Measurements from ENCODE around the gene SH3PXD2A. TPM values are rescaled to one million over a fixed set of nuclear protein-coding genes. Genes with fewer than 3 reads are reported as not detected.

Gene SH3PXD2A
- total and polyA plus RNA-seq, 3 experiments from 2014 or later, result 0.48 to 8.0 (median 7.7) TPM

GRCh38 chr10:103568505-103568904 is 286.9 kb downstream of the SH3PXD2A start:
- Mint-ChIP-seq H3K27me3 (peaks cover 9 to 11% of the 10 kb centered on the region in 2 donors), H3K27ac (no peak overlapping the region), H3K9me3 (no peaks in the 10 kb centered on the region), H3K4me1 (no peaks in the 10 kb centered on the region), H3K4me3 (no peak overlapping the region), H3K36me3 (no peaks in the 10 kb centered on the region)
- Histone ChIP-seq H3K4me1 (ENCODE audit: insufficient read depth, low read length) (no peaks in the 10 kb centered on the region), H3K27ac (ENCODE audit: low read depth, low read length) (no peak overlapping the region), H3K36me3 (ENCODE audit: insufficient read depth, low read length) (no peaks in the 10 kb centered on the region), H3K4me3 (ENCODE audit: low read length) (no peak overlapping the region), H3K27me3 (ENCODE audit: insufficient read depth, low read length, poor library complexity, severe bottlenecking) (no peaks in the 10 kb centered on the region), H3K9me3 (ENCODE audit: low read length) (no peaks in the 10 kb centered on the region)
- no peak for DNase-seq
- CTCF ChIA-PET, result no interaction called here
- POLR2A ChIA-PET, result no interaction called here

- no peaks in the 10 kb centered on the region for H3K9me3 Mint-ChIP-seq
Measured at GRCh38 chr10:103566536-103566935, 288.8 kb downstream of the SH3PXD2A start.

GRCh38 chr10:103564776-103565520 is 290.4 kb downstream of the SH3PXD2A start:
- DNase-seq, result no peak
- ChIA-PET POLR2A (no interaction called here), CTCF (interaction anchor here (1.2 kb wide), 2 partner anchors 62 to 114 kb away, joined by 3 read pairs; no protein-coding TSS in a partner anchor)
- Mint-ChIP-seq H3K27me3 (peaks cover 0 to 9% of the 10 kb centered on the region in 2 donors), H3K27ac (no peak overlapping the region), H3K9me3 (no peaks in the 10 kb centered on the region), H3K36me3 (no peaks in the 10 kb centered on the region), H3K4me1 (no peaks in the 10 kb centered on the region), H3K4me3 (no peak overlapping the region)
- Histone ChIP-seq H3K27ac (ENCODE audit: low read depth, low read length) (no peak overlapping the region), H3K9me3 (ENCODE audit: low read length) (no peaks in the 10 kb centered on the region), H3K36me3 (ENCODE audit: insufficient read depth, low read length) (no peaks in the 10 kb centered on the region), H3K27me3 (ENCODE audit: insufficient read depth, low read length, poor library complexity, severe bottlenecking) (no peaks in the 10 kb centered on the region), H3K4me3 (ENCODE audit: low read length) (no peak overlapping the region), H3K4me1 (ENCODE audit: insufficient read depth, low read length) (no peaks in the 10 kb centered on the region)

More at GRCh38 chr10:103566536-103566935, 288.8 kb downstream of the SH3PXD2A start:
- Histone ChIP-seq H3K9me3 (ENCODE audit: low read length) (no peaks in the 10 kb centered on the region), H3K36me3 (ENCODE audit: insufficient read depth, low read length) (no peaks in the 10 kb centered on the region), H3K27ac (ENCODE audit: low read depth, low read length) (no peak overlapping the region), H3K4me3 (ENCODE audit: low read length) (no peak overlapping the region), H3K27me3 (ENCODE audit: insufficient read depth, low read length, poor library complexity, severe bottlenecking) (no peaks in the 10 kb centered on the region), H3K4me1 (ENCODE audit: insufficient read depth, low read length) (no peaks in the 10 kb centered on the region)
- no peak overlapping the region for H3K4me3 Mint-ChIP-seq
- ChIA-PET CTCF (no interaction called here), POLR2A (no interaction called here)
- H3K36me3 Mint-ChIP-seq, result no peaks in the 10 kb centered on the region
- H3K4me1 Mint-ChIP-seq, result no peaks in the 10 kb centered on the region
- no peaks in the 10 kb centered on the region for H3K27me3 Mint-ChIP-seq
- no peak for DNase-seq
- H3K27ac Mint-ChIP-seq, result no peak overlapping the region

- H3K27ac ChIP-seq (ENCODE audit: low read depth, low read length), result no peak overlapping the region
- CTCF ChIA-PET, result interaction anchor here (1.2 kb wide), 2 partner anchors 61 to 115 kb away, joined by 3 read pairs; no protein-coding TSS in a partner anchor
- no peak overlapping the region for H3K27ac Mint-ChIP-seq
- H3K36me3 Mint-ChIP-seq, result no peaks in the 10 kb centered on the region
- no peak for DNase-seq
- no peaks in the 10 kb centered on the region for H3K4me1 Mint-ChIP-seq
- H3K4me3 ChIP-seq (ENCODE audit: low read length), result no peak overlapping the region
- peaks cover 5 to 15% of the 10 kb centered on the region in 2 donors for H3K27me3 Mint-ChIP-seq
- H3K27me3 ChIP-seq (ENCODE audit: insufficient read depth, low read length, poor library complexity, severe bottlenecking), result no peaks in the 10 kb centered on the region
- POLR2A ChIA-PET, result no interaction called here
- no peaks in the 10 kb centered on the region for H3K9me3 ChIP-seq (ENCODE audit: low read length)
- H3K4me1 ChIP-seq (ENCODE audit: insufficient read depth, low read length), result no peaks in the 10 kb centered on the region
- H3K4me3 Mint-ChIP-seq, result no peak overlapping the region
- H3K9me3 Mint-ChIP-seq, result no peaks in the 10 kb centered on the region
- no peaks in the 10 kb centered on the region for H3K36me3 ChIP-seq (ENCODE audit: insufficient read depth, low read length)
Measured at GRCh38 chr10:103564116-103564501, 291.3 kb downstream of the SH3PXD2A start.

GRCh38 chr10:103563231-103564115 is 291.9 kb downstream of the SH3PXD2A start:
- no peaks in the 10 kb centered on the region for H3K9me3 ChIP-seq (ENCODE audit: low read length)
- no peak for DNase-seq
- Mint-ChIP-seq H3K27me3 (peaks cover 5 to 19% of the 10 kb centered on the region in 2 donors), H3K36me3 (no peaks in the 10 kb centered on the region), H3K4me1 (no peaks in the 10 kb centered on the region), H3K9me3 (no peaks in the 10 kb centered on the region), H3K4me3 (no peak overlapping the region), H3K27ac (no peak overlapping the region)
- H3K4me1 ChIP-seq (ENCODE audit: insufficient read depth, low read length), result no peaks in the 10 kb centered on the region
- no peaks in the 10 kb centered on the region for H3K27me3 ChIP-seq (ENCODE audit: insufficient read depth, low read length, poor library complexity, severe bottlenecking)
- CTCF ChIA-PET, result interaction anchor here (1.3 kb wide), 1 partner anchor 146 kb away, joined by 3 read pairs; no protein-coding TSS in a partner anchor
- H3K4me3 ChIP-seq (ENCODE audit: low read length), result no peak overlapping the region
- POLR2A ChIA-PET, result no interaction called here
- no peak overlapping the region for H3K27ac ChIP-seq (ENCODE audit: low read depth, low read length)
- no peaks in the 10 kb centered on the region for H3K36me3 ChIP-seq (ENCODE audit: insufficient read depth, low read length)

GRCh38 chr10:103562383-103562782 is 293.0 kb downstream of the SH3PXD2A start:
- no peak overlapping the region for H3K27ac ChIP-seq (ENCODE audit: low read depth, low read length)
- POLR2A ChIA-PET, result no interaction called here
- no peaks in the 10 kb centered on the region for H3K9me3 ChIP-seq (ENCODE audit: low read length)
- DNase-seq, result no peak
- no peaks in the 10 kb centered on the region for H3K27me3 ChIP-seq (ENCODE audit: insufficient read depth, low read length, poor library complexity, severe bottlenecking)
- H3K36me3 ChIP-seq (ENCODE audit: insufficient read depth, low read length), result no peaks in the 10 kb centered on the region
- Mint-ChIP-seq H3K9me3 (no peaks in the 10 kb centered on the region), H3K27me3 (peaks cover 7 to 29% of the 10 kb centered on the region in 2 donors), H3K4me3 (no peak overlapping the region), H3K27ac (no peak overlapping the region), H3K36me3 (no peaks in the 10 kb centered on the region), H3K4me1 (no peaks in the 10 kb centered on the region)
- H3K4me1 ChIP-seq (ENCODE audit: insufficient read depth, low read length), result no peaks in the 10 kb centered on the region
- CTCF ChIA-PET, result interaction anchor here (1.3 kb wide), 1 partner anchor 145 kb away, joined by 3 read pairs; no protein-coding TSS in a partner anchor
- H3K4me3 ChIP-seq (ENCODE audit: low read length), result no peak overlapping the region

GRCh38 chr10:103560886-103561285 is 294.5 kb downstream of the SH3PXD2A start:
- ChIA-PET POLR2A (interaction anchor here (0.8 kb wide), 1 partner anchor 193 kb away, joined by 5 read pairs; no protein-coding TSS in a partner anchor), CTCF (interaction anchor here (1.2 kb wide), 1 partner anchor 14 kb away, joined by 3 read pairs; no protein-coding TSS in a partner anchor)
- no peaks in the 10 kb centered on the region for H3K36me3 ChIP-seq (ENCODE audit: insufficient read depth, low read length)
- no peak overlapping the region for H3K4me3 ChIP-seq (ENCODE audit: low read length)
- Mint-ChIP-seq H3K36me3 (no peaks in the 10 kb centered on the region), H3K9me3 (no peaks in the 10 kb centered on the region), H3K4me3 (no peak overlapping the region), H3K4me1 (peaks cover 0 to 3% (median 0%) of the 10 kb centered on the region in 3 donors), H3K27ac (no peak overlapping the region), H3K27me3 (peaks cover 16 to 42% of the 10 kb centered on the region in 2 donors)
- H3K4me1 ChIP-seq (ENCODE audit: insufficient read depth, low read length), result no peaks in the 10 kb centered on the region
- H3K9me3 ChIP-seq (ENCODE audit: low read length), result no peaks in the 10 kb centered on the region
- DNase-seq, result no peak
- no peak overlapping the region for H3K27ac ChIP-seq (ENCODE audit: low read depth, low read length)
- H3K27me3 ChIP-seq (ENCODE audit: insufficient read depth, low read length, poor library complexity, severe bottlenecking), result peaks cover 3% of the 10 kb centered on the region

GRCh38 chr10:103559776-103560175 is 295.6 kb downstream of the SH3PXD2A start:
- no peak overlapping the region for H3K4me3 Mint-ChIP-seq
- Histone ChIP-seq H3K36me3 (ENCODE audit: insufficient read depth, low read length) (no peaks in the 10 kb centered on the region), H3K27me3 (ENCODE audit: insufficient read depth, low read length, poor library complexity, severe bottlenecking) (peaks cover 7% of the 10 kb centered on the region), H3K4me1 (ENCODE audit: insufficient read depth, low read length) (no peaks in the 10 kb centered on the region), H3K27ac (ENCODE audit: low read depth, low read length) (no peak overlapping the region), H3K9me3 (ENCODE audit: low read length) (no peaks in the 10 kb centered on the region), H3K4me3 (ENCODE audit: low read length) (no peak overlapping the region)
- no peaks in the 10 kb centered on the region for H3K9me3 Mint-ChIP-seq
- H3K36me3 Mint-ChIP-seq, result no peaks in the 10 kb centered on the region
- H3K27me3 Mint-ChIP-seq, result peaks cover 16 to 45% of the 10 kb centered on the region in 2 donors
- peaks cover under 1 to 10% (median under 1%) of the 10 kb centered on the region in 3 donors for H3K4me1 Mint-ChIP-seq
- ChIA-PET CTCF (no interaction called here), POLR2A (no interaction called here)
- no peak for DNase-seq
- H3K27ac Mint-ChIP-seq, result no peak overlapping the region

Measured in CD8-positive, alpha-beta memory T cell (primary cell).